NB4 (cell line): ENCODE results near the gene ME3.

Experiments
- MYC ChIP-seq: IDR thresholded peaks from 2 replicates; pipeline ENCODE4 v1.6.1; 2011; ENCODE audit warnings: low read depth, low read length
- POLR2A ChIP-seq: IDR thresholded peaks from 2 replicates; pipeline ENCODE4 v1.6.1; 2011; ENCODE audit warnings: mild to moderate bottlenecking; ENCODE audit not compliant: insufficient read length; ENCODE audit errors: extremely low read depth
- TF ChIP-seq, protein P1 (sequence below): IDR thresholded peaks from one replicate; pipeline ENCODE4 v1.5.1; 2012; ENCODE audit warnings: low read depth, low read length

DNA sequence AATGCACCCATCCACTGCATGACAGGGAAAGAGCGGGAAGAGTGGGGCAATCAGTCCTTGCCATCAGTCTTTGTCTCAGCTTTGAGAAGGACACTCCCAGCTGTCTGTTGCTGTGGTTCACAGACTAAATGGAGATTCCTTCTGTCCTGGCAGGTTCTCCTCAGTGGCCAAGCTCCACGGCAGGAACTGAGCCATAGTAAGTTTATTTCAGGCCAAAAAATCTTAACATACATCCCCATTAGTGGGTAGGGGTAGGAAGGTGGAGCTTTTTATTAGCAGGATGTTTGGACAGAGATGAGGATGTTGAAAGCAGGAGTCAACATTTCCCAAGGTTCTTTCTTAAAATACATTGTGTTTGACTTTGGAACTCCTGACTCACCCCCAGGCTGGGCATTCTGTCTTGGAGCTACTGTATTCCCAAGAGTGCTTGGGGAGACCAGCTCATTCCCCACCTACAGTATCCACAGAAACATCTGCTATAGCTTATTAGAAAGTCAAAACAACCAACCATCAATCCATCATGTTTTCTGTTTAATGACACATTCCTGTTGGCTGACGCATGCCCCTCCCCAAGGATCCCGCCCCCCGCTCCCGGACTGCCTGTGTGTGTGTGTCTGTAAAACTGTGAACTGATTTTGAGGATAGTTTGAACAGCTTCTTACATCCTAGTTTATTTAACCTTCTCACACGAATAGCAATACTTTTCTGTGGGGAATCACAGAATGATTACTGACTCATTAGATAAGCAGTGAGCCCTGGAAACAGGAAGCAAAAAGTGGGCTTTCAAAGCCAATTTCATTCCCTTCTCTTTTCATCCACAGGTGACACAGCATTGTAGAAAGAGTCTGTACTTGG lies 188.2 kb downstream of the ME3 start:
- TF ChIP-seq, protein P1, sequence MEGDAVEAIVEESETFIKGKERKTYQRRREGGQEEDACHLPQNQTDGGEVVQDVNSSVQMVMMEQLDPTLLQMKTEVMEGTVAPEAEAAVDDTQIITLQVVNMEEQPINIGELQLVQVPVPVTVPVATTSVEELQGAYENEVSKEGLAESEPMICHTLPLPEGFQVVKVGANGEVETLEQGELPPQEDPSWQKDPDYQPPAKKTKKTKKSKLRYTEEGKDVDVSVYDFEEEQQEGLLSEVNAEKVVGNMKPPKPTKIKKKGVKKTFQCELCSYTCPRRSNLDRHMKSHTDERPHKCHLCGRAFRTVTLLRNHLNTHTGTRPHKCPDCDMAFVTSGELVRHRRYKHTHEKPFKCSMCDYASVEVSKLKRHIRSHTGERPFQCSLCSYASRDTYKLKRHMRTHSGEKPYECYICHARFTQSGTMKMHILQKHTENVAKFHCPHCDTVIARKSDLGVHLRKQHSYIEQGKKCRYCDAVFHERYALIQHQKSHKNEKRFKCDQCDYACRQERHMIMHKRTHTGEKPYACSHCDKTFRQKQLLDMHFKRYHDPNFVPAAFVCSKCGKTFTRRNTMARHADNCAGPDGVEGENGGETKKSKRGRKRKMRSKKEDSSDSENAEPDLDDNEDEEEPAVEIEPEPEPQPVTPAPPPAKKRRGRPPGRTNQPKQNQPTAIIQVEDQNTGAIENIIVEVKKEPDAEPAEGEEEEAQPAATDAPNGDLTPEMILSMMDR, result no peak
- no peak for TF ChIP-seq POLR2A
- no peak for TF ChIP-seq MYC
